Measurements from ENCODE around the gene TMEM168. TPM values are rescaled to one million over a fixed set of nuclear protein-coding genes. Genes with fewer than 3 reads are reported as not detected.

TMEM168 gene
- total and polyA plus RNA-seq, 2 experiments from 2014 or later, result 5.2 to 14.8 TPM

DNA sequence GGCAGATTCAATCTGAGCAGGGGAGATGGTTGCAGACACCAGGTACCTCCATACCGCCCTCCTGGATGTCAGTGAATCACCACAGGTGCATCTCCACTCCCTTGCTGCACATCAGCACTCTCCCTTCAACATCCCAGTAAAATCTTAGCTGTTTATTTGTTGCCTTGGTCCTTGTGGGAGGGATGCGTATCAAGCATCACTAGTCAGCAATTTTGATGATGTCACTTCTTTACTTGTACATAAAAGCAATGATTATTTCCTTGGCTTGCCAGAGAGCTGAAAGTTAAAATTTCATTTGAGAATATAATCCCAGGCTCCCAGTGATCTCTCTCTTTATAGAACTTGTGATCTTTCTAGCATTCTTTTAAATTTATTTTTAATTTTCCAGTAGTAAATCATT, 49.5 kb downstream of the TMEM168 start (continued):
- TF ChIP-seq, protein P1, sequence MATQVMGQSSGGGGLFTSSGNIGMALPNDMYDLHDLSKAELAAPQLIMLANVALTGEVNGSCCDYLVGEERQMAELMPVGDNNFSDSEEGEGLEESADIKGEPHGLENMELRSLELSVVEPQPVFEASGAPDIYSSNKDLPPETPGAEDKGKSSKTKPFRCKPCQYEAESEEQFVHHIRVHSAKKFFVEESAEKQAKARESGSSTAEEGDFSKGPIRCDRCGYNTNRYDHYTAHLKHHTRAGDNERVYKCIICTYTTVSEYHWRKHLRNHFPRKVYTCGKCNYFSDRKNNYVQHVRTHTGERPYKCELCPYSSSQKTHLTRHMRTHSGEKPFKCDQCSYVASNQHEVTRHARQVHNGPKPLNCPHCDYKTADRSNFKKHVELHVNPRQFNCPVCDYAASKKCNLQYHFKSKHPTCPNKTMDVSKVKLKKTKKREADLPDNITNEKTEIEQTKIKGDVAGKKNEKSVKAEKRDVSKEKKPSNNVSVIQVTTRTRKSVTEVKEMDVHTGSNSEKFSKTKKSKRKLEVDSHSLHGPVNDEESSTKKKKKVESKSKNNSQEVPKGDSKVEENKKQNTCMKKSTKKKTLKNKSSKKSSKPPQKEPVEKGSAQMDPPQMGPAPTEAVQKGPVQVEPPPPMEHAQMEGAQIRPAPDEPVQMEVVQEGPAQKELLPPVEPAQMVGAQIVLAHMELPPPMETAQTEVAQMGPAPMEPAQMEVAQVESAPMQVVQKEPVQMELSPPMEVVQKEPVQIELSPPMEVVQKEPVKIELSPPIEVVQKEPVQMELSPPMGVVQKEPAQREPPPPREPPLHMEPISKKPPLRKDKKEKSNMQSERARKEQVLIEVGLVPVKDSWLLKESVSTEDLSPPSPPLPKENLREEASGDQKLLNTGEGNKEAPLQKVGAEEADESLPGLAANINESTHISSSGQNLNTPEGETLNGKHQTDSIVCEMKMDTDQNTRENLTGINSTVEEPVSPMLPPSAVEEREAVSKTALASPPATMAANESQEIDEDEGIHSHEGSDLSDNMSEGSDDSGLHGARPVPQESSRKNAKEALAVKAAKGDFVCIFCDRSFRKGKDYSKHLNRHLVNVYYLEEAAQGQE (IDR thresholded peaks at IDR 0.05; ENCODE audit: unreplicated experiment), result no peak
- TF ChIP-seq STAT1 (IDR thresholded peaks at IDR 0.05; ENCODE audit: unreplicated experiment) (no peak), ETS1 (IDR thresholded peaks at IDR 0.05) (no peak), ZNF114 (CRISPR knock-in tag; IDR thresholded peaks at IDR 0.05) (no peak), CREB1 (CRISPR knock-in tag; IDR thresholded peaks at IDR 0.05; ENCODE audit: low read depth) (no peak), EZH2 (IDR thresholded peaks at IDR 0.05; ENCODE audit: low read depth, unreplicated experiment) (no peak), POLR2AphosphoS5 (IDR thresholded peaks at IDR 0.05; ENCODE audit: low read depth) (no peak), NANOG (IDR thresholded peaks at IDR 0.05; ENCODE audit: borderline replicate concordance) (no peak), JUNB (IDR thresholded peaks at IDR 0.05; ENCODE audit: unreplicated experiment) (no peak), ZNF331 (CRISPR knock-in tag; IDR thresholded peaks at IDR 0.05; ENCODE audit: low read depth) (no peak)

GRCh38 chr7:112739436-112740180, 50.6 kb downstream of the TMEM168 start:
- no peak overlapping the region for H2AFZ ChIP-seq
- DNase-seq (ENCODE audit: low spot score), result no peak
- no peak overlapping the region for H3K4me3 ChIP-seq
- no peaks in the 10 kb centered on the region for H3K27me3 ChIP-seq (ENCODE audit: insufficient read depth)
- ATAC-seq, result no peak
- Mint-ChIP-seq H3K4me1 (no peaks in the 10 kb centered on the region), H3K27ac (no peak overlapping the region), H3K9me3 (peaks cover 27% of the 10 kb centered on the region), H3K27me3 (ENCODE audit: insufficient read depth, low read depth, poor library complexity) (no peaks in the 10 kb centered on the region), H3K4me3 (no peak overlapping the region), H3K36me3 (ENCODE audit: low read depth) (no peaks in the 10 kb centered on the region; the same call in 2 of the 3 replicates)
- no peaks in the 10 kb centered on the region for H4K20me1 ChIP-seq (replicated peaks; ENCODE audit: insufficient read depth)
- H3K4me1 ChIP-seq (ENCODE audit: insufficient read depth), result no peaks in the 10 kb centered on the region
- H3K79me2 ChIP-seq (replicated peaks; ENCODE audit: insufficient read depth), result no peaks in the 10 kb centered on the region
- no peak overlapping the region for H3K4me2 ChIP-seq
- no peaks in the 10 kb centered on the region; the same call in 1 of the 2 replicates for H3K36me3 ChIP-seq (ENCODE audit: insufficient read depth)
- H3K27ac ChIP-seq (ENCODE audit: low read depth), result no peak overlapping the region
- no peaks in the 10 kb centered on the region for H3F3A ChIP-seq (replicated peaks; ENCODE audit: low read depth)
- 0 out of 2 replicates have a peak, but pooled peaks cover 4% of the 10 kb centered on the region for H3K9me2 ChIP-seq (ENCODE audit: insufficient read depth)
- TF ChIP-seq CREB1 (CRISPR knock-in tag; IDR thresholded peaks at IDR 0.05; ENCODE audit: low read depth) (no peak), JUNB (IDR thresholded peaks at IDR 0.05; ENCODE audit: unreplicated experiment) (no peak), ZNF114 (CRISPR knock-in tag; IDR thresholded peaks at IDR 0.05) (no peak)
